ENCODE results near the gene ADARB2. TPM values are rescaled to one million over a fixed set of nuclear protein-coding genes. Genes with fewer than 3 reads are reported as not detected.

Gene ADARB2
- total and polyA plus RNA-seq, 3 donors from 2014 or later: 8.5 to 13.0 (median 10.4) TPM

GRCh38 chr10:1404323-1405260 lies 332.7 kb downstream of the ADARB2 start:
- no peak for DNase-seq
- Histone ChIP-seq H3K27me3 (no peaks in the 10 kb centered on the region), H3K4me3 (no peak overlapping the region), H3K27ac (no peak overlapping the region), H3K36me3 (ENCODE audit: low read depth, missing control alignments) (no peaks in the 10 kb centered on the region), H3K9me3 (no peaks in the 10 kb centered on the region), H3K4me1 (no peaks in the 10 kb centered on the region)
- 80 to 83% methylated on average over 29 of the region's 29 CpGs for whole genome bisulfite sequencing, 2 donors
- intact Hi-C loops (cut with DNase I; ENCODE audit: low total_unique reads): no loop called here
- TF ChIP-seq CTCF (IDR thresholded peaks at IDR 0.05) (no peak), POLR2A (IDR thresholded peaks at IDR 0.05) (no peak)

DNA sequence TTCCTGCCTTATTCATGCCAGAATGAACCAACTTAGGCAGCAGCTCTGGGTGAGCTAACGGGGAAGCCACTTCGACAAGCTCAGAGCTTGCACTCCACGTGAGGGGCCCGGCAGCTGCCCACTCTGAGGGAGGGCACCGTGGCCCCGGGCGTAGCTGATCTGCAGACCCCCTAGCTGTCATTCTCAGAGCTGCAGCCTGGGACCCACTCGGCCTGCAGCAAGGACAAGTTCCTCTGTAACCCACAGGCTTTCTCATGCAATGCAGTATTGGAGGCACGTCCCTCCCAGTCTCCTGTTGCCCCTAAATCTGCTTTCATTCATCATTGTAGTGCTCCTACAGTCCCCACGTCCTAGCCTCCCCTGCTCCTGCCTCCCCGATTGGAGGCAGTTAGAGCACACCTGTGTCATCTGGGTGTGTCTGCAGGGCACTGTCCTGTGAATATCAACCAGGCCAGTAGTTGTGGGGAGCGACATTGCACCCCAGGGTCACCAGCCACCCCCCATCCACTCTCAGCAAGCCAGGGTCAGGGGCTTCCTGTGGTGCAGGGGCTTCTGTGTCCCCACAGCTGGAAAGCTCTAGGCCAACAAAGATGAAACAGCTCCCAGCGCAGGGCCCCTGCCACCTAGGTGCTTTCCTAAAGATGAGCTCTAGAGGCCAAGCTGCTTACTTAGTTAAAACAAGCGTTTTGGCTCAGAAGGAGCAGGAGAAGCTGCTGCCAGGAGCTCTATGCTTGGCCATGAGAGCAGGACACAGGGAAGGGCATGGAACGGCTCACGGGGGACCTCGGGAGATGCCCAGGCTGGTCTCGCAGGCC lies 333.6 kb downstream of the ADARB2 start:
- 52 to 65% methylated on average over 13 to 18 of the region's 18 CpGs for WGBS, 2 donors
- Histone ChIP-seq H3K27me3 (no peaks in the 10 kb centered on the region), H3K9me3 (no peaks in the 10 kb centered on the region), H3K4me1 (no peaks in the 10 kb centered on the region), H3K27ac (no peak overlapping the region), H3K36me3 (ENCODE audit: low read depth, missing control alignments) (no peaks in the 10 kb centered on the region), H3K4me3 (no peak overlapping the region)
- no peak for TF ChIP-seq POLR2A (IDR thresholded peaks at IDR 0.05)
- no peak for DNase-seq
- intact Hi-C loops (cut with DNase I; ENCODE audit: low total_unique reads): no loop called here

DNA sequence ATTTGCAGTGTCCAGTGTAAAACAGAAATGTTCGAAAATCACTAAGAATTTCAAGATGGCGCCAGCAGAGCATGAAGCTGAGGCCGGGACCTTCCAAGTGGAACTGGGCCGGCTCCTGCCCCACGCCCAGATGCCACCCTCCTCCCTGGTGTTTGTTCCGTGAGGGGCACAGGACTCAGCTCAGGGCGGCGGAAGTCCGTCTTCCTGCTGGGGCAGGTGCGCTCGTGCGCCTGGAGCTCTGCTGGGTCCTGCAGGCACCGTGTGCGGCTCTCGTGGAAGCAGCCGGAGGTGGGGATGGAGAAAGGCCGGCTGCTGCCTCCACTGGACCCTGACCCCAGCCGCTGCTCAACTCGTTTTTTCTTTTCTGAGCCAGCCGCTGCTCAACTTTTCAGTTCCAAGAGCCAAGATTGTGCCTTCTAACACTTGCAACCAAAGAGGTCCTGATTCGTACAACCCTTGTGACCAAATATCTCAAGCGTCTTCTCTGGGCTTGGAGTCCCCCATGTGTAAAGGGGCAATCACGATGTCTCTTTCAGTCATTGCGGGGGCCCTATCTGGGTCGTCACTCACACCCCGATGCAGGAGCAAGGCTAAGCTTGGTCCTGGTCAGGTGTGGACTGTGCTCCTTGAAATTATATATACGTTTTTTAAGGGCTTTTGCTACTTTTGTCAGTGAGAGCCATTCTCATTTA lies 334.4 kb downstream of the ADARB2 start:
- Histone ChIP-seq H3K9me3 (no peaks in the 10 kb centered on the region), H3K36me3 (ENCODE audit: low read depth, missing control alignments) (no peaks in the 10 kb centered on the region), H3K27me3 (no peaks in the 10 kb centered on the region), H3K4me1 (no peaks in the 10 kb centered on the region), H3K27ac (no peak overlapping the region), H3K4me3 (no peak overlapping the region)
- WGBS, 2 donors: 73 to 83% methylated on average over 21 to 27 of the region's 27 CpGs
- intact Hi-C loops (cut with DNase I; ENCODE audit: low total_unique reads): no loop called here
- DNase-seq: peak; percentile 2
- no peak for TF ChIP-seq CTCF (IDR thresholded peaks at IDR 0.05)
- no peak for TF ChIP-seq POLR2A (IDR thresholded peaks at IDR 0.05)

DNA sequence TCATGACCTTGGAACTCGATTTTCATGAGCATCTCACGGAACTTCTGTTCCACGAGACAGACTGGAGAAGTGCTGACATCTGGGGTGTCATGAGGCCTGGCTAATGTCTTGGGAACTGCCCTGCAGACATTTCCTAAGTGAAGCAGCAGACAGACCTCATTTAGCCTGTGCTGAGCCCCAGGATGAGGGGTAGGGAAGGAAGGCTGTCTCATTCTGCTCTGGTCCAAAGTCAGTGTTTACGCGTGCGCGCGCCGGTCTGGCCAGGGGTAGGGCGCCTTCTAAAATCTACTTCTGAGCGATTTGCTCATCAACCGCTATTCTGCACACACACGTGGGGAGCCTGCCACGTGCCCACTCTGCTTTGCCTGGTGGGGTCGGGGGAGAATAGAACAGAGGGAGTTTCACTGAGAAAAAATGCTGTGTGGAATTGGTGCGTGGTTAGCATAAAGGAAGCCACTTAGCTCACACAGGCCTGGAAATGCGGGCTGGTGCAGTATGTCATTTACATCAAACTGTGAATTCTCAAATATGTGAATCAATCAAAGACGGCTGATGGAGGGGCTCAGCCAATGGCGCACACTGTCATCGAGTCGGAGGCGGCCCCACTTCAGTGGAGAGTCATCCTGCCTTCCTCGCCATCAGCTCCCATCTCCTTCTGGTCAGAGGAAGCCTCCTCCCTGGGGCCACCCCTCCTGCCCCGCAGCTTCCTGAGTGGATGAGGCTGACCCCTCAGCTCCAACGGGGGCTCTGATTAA lies 335.1 kb downstream of the ADARB2 start:
- no peaks in the 10 kb centered on the region for H3K36me3 ChIP-seq (ENCODE audit: low read depth, missing control alignments)
- no peak overlapping the region for H3K27ac ChIP-seq
- no peaks in the 10 kb centered on the region for H3K9me3 ChIP-seq
- intact Hi-C loops (cut with DNase I; ENCODE audit: low total_unique reads): no loop called here
- no peaks in the 10 kb centered on the region for H3K4me1 ChIP-seq
- TF ChIP-seq POLR2A (IDR thresholded peaks at IDR 0.05): no peak
- TF ChIP-seq CTCF (IDR thresholded peaks at IDR 0.05): no peak
- WGBS, 2 donors: 53 to 75% methylated on average over 24 to 25 of the region's 25 CpGs
- no peak overlapping the region for H3K4me3 ChIP-seq
- H3K27me3 ChIP-seq: no peaks in the 10 kb centered on the region
- DNase-seq: peak; percentile 10

Data from testis (tissue), 3 donors.